Stimulated activated CD8-positive, alpha-beta memory T cell treated with anti-CD3 and anti-CD28 coated beads, Interleukin-4, amount 100 ng/mL, for 24 hours (primary cell): ENCODE results near the gene CBLIF.
"Not testable (repeated sequence)": the region's sequence is repeated elsewhere in the genome, so short reads cannot be mapped to it uniquely, and the experiment has no call there.

ENCODE experiments used
- DNase-seq: peaks from one replicate; pipeline ENCODE4 v3.0.0-alpha.2; 2020; ENCODE audit warnings: low read depth

The CBLIF gene

DNA sequence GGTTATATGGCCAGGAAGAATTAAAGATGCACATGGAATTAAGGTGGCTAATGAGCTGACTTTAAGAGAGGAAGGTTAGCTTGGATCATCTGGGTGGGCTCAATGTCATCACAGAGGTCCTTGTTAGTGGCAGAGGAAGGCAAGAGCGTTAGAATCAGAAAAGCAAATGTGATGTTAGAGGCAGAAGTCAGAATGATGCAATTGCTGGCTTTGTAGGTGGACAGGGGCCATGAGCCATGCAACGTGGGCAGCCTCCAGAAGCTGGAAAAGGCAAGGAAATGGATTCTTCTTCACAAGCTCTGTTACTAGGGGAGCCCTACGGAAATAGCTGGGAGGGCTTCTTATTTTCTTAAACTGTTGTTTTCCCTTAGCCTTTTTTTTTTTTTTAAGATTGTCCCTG, 2.3 kb upstream of the CBLIF start:
- DNase-seq, result no peak

- DNase-seq, result no peak
These were observed 1.3 kb upstream of the CBLIF start for GRCh38 chr11:59846556-59846955.

DNA sequence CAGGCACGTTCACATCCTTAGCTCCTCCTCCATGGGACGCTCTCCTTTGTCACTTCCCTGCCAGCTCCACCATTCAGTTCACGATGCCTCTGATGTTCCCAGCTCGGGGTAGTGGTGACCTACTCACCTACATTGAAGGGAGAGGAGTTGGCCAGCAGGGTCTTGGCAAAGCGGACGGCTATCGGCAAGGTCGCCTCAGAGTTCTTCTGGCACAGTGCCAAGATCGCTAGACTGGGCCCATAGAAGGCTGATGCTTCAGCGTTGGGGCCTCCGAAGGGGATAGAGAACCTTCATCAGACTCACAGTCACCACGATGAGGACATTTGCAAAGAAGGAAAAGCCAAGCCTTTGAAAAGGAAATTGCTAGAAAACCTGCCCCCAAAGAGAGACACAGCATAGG, 3.0 kb downstream of the CBLIF start:
- no peak for DNase-seq

- no peak for DNase-seq
These were observed 3.8 kb downstream of the CBLIF start for GRCh38 chr11:59841514-59841913.

DNA sequence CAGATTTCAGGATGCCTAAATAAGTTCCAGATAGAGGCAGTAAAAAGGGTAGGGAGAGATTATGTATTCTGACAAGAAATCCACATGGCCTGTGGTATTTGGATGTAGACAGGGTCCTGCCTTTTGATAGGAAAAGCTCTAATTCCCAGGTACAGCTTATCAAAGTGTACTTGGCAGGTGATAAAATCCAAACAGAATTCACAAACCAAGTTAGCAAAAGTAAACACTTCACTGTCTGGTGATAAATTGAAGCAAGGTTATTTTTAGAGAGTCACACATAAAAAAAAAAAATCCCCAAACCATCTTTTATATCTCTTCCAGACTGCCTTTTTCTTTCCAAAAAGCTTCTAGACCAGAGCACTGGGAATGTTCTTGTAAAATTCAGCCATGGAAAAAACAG, 5.7 kb downstream of the CBLIF start:
- DNase-seq, result no peak

- no peak for DNase-seq
These were observed 11.7 kb downstream of the CBLIF start for GRCh38 chr11:59833602-59834001.

GRCh38 chr11:59829358-59829757, 15.9 kb downstream of the CBLIF start:
- DNase-seq, result no peak

- no peak for DNase-seq
These were observed 22.2 kb downstream of the CBLIF start for GRCh38 chr11:59822989-59823566.

DNA sequence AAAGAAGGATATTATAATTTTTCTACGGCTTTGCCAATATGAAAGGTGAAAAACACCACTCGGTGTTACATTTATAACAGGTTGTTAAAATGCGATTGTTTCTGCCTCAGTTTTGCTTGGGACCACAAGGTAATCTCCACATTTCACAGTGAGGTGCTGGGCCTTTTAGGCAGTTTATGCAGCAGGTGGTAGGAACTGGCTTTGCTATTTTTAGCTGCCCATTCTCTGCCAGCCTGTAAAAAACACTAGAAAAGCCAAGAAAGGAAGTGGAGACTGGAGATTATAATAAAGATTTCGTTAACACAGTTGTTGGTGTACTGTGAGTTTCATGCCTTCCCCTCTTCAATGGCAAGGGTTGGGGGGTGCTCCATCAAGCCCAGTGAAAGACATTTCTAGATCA, 26.7 kb downstream of the CBLIF start:
- no peak for DNase-seq

DNA sequence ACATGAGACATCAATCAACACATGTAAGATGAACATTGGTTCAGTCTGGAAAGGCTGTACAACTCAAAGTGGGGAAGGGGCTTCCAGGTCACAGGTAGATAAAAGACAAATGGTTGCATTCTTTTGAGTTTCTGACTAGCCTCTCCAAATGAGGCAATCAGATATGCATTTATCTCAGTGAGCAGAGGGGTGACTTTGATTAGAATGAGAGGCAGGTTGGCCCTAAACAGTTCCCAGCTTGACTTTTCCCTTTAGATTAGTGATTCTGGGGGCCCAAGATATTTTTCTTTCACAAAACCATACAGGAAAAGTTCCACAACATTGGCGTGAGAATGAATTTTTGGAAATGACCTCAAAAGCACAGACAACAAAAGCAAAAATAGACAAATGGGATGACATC, 28.9 kb downstream of the CBLIF start:
- DNase-seq, result not testable (repeated sequence)

DNA sequence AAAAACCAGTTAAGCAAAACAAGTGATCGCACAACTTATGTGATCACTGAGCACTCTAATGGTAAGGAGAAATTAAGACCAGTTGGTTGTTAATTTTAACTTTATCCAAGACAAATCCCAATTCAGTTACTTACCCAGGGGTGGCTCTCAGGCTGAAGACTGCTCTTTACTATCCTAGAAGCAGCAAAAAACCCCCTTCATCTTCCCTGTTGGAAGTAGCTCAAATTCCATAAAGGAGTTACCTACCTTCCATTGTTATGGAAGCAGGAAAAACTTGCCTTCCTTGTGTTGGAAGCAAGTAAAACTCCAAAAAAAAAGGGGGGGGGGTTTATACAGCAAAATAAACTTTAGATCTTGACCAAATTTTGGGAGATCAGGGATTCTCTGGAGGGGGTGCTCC, 29.5 kb downstream of the CBLIF start:
- DNase-seq, result no peak

GRCh38 chr11:59814021-59814420, 31.3 kb downstream of the CBLIF start:
- DNase-seq, result no peak

GRCh38 chr11:59813364-59813763, 31.9 kb downstream of the CBLIF start:
- no peak for DNase-seq

DNA sequence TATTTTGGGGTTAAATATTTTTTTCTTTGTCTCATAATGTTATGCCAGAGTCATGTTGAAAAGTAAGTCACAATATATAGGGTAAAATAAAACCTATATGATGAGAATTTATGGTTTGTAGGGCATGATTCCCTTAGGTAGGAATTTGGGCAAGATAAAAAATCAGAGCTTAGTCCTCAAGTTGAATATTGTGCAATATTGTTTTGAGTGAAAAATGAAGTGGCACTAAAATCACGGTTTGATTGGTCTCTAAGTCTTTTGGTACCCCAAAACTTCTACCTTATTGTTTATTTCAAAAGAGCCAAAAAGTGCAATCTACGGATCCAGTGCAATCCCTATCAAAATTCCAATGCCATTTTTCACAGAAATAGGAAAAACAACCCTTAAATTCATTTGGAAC, 33.1 kb downstream of the CBLIF start:
- no peak for DNase-seq

DNA sequence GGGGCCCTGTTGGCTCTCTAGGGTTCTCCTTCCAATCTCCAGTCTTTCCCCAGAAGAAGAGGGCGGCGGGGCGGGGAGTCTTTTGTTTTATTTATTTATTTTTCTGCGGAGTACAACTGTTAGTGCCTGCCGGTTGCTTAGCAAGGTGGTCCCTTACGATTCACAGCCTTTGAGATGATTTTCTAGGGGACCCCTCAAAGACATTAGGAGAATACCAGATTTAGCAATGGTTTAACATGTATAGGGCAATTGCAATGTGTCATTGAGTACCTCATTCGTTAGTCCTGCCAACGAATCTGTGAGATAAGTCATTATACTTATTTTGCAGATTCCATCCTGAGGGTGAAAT, 34.4 kb downstream of the CBLIF start:
- no peak for DNase-seq

DNA sequence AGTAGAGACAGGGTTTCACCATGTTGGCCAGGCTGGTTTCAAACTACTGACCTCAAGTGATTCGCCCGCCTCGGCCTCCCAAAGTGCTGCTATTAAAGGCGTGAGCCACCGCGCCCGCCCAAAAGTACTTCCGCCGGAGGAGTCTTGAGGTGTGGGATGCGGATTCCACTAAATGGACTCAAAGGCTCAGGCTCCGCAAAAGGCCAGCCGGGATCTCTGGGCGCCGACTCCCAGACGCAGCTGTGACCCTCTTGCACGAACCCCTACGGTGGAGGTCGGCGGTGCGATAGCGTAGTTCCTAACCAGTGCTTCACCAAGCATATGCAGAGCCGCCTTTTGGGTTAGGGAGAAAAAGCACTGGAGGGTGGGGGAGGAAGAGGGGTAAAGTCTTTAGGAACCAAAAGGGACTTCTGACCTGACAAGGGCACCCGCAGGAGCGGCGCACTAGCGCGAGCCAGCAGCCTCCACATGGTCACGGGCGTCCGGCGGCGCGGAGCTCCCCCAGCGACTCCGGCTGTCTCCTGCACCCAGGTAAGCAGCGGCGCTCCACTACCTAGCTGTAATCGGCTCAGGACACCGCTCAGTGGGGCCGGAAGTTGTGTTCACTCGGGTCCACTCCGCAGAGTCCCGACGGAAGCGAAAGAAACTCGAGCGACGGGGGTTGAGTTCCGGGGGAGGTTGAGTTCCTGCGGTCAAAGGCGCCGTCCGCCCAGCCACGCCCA, 34.9 kb downstream of the CBLIF start, which contains the start of gene MRPL16:
Gene MRPL16, minus strand, starts transcription at position 590 of the 722 bp plus-strand sequence. Its CDS starts 120 bp downstream, at position 470.
- DNase-seq, result peak; percentile 81

DNA sequence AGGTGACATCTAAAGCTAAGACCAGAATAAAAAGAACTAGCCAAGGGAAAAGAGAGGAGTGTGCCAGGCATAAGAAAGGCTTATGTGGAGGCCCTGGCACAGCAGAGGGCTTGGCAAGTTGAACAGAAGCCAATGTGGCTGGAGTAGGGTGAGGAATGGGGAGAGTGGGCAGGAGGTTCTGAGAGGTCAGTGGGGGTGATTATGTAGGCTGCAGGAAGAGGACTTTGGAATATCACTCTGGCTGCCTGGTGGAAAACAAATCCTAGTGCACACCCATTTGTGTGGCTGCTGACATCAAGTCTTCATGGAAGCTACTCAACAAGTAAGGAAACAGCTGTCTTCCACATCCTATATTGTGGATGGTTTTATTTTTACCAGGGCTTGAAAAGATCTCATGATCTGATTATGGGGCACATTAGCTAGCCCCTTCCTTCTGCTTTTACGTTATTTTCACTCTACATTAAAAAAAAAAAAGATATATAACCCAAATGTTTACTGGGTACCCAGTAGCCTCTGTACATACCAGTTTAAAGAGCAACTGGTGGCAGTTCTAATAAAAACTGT, 38.2 kb downstream of the CBLIF start:
- DNase-seq, result no peak

- DNase-seq, result no peak
These were observed 41.2 kb downstream of the CBLIF start for GRCh38 chr11:59804061-59804460.

DNA sequence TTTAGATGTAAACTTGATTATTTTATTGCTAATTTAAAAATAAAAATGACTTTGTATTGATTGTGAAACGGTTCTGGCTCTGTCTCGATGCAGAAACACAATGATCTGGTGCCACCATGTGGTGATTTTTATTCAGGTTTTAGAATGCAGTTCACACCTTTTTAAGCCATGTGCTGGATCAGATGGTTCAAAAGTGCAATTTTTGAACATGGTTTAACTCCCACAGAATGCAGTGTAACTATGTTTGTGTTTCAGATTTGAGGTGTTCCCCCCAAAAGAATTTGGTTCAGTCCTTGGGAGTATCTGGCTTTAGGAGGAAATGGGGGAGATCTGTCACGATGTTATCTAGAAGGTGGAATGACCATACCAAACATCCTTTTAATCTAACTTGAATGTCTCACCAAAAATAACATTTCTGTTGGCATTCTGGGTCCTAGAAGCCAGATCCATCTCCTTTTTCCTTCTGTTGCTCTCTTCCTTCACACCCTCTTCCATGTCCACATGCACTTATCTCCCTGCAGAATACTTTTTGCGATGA, 42.6 kb downstream of the CBLIF start:
- no peak for DNase-seq

- DNase-seq, result no peak
These were observed 43.2 kb downstream of the CBLIF start for GRCh38 chr11:59801981-59802638.

- DNase-seq, result no peak
These were observed 44.1 kb downstream of the CBLIF start for GRCh38 chr11:59801160-59801706.

DNA sequence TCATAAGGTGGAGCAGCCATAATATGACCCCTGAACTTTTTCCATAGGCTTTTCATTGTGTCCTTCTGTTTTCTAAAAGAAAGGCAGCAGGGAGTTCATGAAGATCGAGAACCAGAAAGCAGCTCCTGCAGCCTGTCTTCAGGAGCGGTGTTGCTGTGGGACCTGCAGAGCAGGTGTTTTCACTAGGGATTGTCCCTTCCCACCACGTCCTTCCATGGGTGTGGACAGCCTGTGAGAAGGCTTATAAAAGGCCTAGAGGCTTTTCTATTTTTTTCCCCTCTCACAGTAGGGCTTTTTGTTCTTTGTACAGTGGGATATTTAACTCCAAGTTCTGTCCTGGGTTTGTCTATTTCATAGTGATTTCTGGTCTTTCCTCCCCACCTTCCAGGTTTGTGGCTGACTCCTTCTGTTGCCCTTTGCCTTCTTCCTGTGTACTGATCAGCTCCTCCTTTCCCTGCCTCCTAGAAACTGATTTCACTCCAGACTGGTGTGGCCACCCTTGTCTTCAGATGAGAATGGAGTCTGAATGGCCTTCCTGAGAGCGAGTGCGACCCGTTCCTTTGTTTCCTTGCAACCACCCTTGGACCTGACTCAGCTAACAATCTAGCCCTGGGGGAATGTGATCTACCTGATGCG, 44.8 kb downstream of the CBLIF start:
- DNase-seq, result no peak
